Activated CD4-positive, alpha-beta T cell treated with anti-CD3 and anti-CD28 coated beads, Interleukin-2, amount 10 ng/mL, durations not matched to agents 24 days and 14 days (primary cell): ENCODE data around the gene JADE3. TPM values are rescaled to one million over a fixed set of nuclear protein-coding genes. Genes with fewer than 3 reads are reported as not detected.

Source experiments
- DNase-seq: peaks from one replicate; pipeline ENCODE4 v3.0.0; 2022
- H3K27ac Mint-ChIP-seq: one replicate; pipeline ENCODE4 v1.8.0; 2022; ENCODE audit warnings: mild to moderate bottlenecking, mixed read lengths
- H3K27me3 Mint-ChIP-seq: one replicate; pipeline ENCODE4 v1.8.0; 2022; ENCODE audit warnings: mixed read lengths
- H3K36me3 Mint-ChIP-seq: one replicate; pipeline ENCODE4 v1.8.0; 2022; ENCODE audit warnings: low read depth, mild to moderate bottlenecking, mixed read lengths
- H3K4me1 Mint-ChIP-seq: one replicate; pipeline ENCODE4 v1.8.0; 2021; ENCODE audit warnings: mixed read lengths
- H3K4me3 Mint-ChIP-seq: one replicate; pipeline ENCODE4 v1.8.0; 2022; ENCODE audit warnings: mild to moderate bottlenecking, moderate library complexity, mixed read lengths
- H3K9me3 Mint-ChIP-seq: one replicate; pipeline ENCODE4 v1.8.0; 2021; ENCODE audit warnings: mixed read lengths
- intact Hi-C: fragments of 100-400 bp; cut with micrococcal nuclease; formaldehyde crosslinking; loops from one replicate; pipeline ENCODE4 v1.15.1; 2023
- total RNA-seq: library from RNA; stranded (reverse); gene quantifications from 2 replicates; pipeline ENCODE4 v1.2.3, GENCODE V29; 2022

Gene JADE3
- 1.5 and 1.6 TPM in 2 replicates for total RNA-seq

DNA sequence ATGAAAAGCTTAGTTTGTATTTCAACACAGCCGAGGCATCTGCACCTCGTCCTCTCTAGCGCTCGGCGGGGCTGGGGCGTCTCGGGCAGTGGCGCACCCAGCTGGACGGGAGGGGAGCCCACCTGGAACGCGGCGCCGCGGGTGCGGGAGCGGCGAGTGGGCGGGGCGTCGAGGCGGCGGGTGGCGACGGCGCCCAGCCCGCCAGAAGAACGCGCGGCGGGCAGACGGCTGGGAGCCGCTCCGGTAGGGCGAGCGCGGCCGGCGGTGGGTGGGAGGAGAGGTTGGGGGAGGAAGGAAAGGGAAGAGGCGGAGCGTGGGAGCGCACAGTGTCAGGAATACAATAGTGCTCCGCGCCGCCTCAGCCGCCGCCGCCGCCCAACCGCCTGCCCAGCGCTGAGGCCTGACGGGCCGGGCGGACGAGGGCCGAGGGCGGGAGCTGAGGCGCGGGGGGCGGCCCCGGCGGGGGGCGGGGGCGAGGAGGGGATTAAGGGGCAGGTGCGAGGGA is at the start of gene JADE3:
Gene JADE3 (plus strand): TSS at position 324 of the 505 bp plus-strand sequence. CDS start 72,474 bp downstream, outside the sequence.
- intact Hi-C loops: loop anchor here (5.0 kb wide), 2 partner anchors 65 to 75 kb away; partner anchors contain the start of gene RP2
- Mint-ChIP-seq H3K9me3 (no peaks in the 10 kb centered on the region), H3K4me1 (peaks cover 8% of the 10 kb centered on the region), H3K4me3 (peak within 1 kb of the TSS; percentile 81), H3K27ac (no peak within 1 kb of the TSS), H3K27me3 (peaks cover 62% of the 10 kb centered on the region), H3K36me3 (no peaks in the 10 kb centered on the region)
- peak; percentile 76 for DNase-seq

DNA sequence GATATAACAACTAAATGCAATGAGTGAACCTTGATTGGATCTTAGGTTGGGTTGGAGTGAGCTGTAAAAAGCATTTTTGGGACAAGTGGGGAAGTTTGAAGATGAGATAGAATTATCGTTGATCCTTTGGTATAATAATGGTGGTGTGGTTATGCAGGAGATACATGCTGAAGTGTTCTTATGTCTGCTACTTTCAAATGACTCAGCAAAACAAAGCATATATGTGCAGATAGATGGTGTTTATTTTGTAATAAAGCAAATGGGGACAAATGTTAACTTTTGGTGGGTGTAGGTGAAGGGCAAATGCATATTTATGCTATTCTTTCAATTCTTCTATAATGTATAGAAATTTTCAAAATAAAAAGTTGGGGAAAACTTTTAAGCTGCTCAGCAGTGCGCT is 49.1 kb upstream of the JADE3 start:
- H3K4me1 Mint-ChIP-seq: no peaks in the 10 kb centered on the region
- H3K27ac Mint-ChIP-seq: no peak overlapping the region
- intact Hi-C loops: no loop called here
- H3K9me3 Mint-ChIP-seq: no peaks in the 10 kb centered on the region
- H3K36me3 Mint-ChIP-seq: peaks cover 25% of the 10 kb centered on the region
- H3K27me3 Mint-ChIP-seq: no peaks in the 10 kb centered on the region
- DNase-seq: no peak
- no peak overlapping the region for H3K4me3 Mint-ChIP-seq

DNA sequence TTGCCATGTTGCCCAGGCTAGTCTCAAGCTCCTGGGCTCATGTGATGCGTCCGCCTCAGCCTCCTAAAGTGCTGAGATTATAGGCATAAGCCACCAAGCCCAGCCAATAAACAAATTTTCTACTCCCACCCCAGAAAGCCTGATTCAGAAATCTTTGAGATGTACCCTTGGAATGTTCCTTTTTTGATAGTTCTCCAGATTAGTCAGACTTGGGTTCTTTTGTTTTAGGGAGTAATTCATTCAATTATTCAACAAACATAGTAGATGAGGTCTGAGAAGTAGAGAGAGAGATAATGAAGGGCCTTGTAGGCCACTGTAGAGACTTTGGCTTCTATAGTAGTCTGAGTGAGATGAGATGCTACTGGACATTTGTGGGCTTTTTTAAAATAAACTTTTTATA is 47.6 kb upstream of the JADE3 start:
- intact Hi-C loops: no loop called here
- Mint-ChIP-seq H3K27ac (no peak overlapping the region), H3K27me3 (no peaks in the 10 kb centered on the region), H3K36me3 (peaks cover 24% of the 10 kb centered on the region), H3K4me3 (no peak overlapping the region), H3K4me1 (no peaks in the 10 kb centered on the region), H3K9me3 (no peaks in the 10 kb centered on the region)
- DNase-seq: no peak

DNA sequence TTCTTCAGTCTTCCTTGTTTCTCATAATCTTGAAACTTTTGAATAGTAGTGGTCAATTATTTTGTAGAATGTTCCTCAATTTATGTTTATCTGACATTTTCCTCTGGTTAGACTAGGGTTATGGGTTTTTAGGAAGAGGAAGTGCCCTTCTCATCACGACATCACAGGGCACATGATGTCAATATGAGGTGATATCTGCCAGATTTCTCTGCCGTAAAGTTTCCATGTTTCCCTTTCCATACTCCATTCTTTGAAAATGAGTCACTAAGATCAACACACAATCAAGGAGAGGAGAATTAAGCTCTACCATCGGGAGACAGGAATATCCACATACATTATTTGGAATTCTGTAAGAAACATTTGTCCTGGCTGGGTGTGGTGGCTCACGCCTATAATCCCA is 46.9 kb upstream of the JADE3 start:
- DNase-seq: no peak
- H3K36me3 Mint-ChIP-seq: peaks cover 21% of the 10 kb centered on the region
- H3K4me3 Mint-ChIP-seq: no peak overlapping the region
- no peaks in the 10 kb centered on the region for H3K27me3 Mint-ChIP-seq
- H3K4me1 Mint-ChIP-seq: no peaks in the 10 kb centered on the region
- H3K27ac Mint-ChIP-seq: no peak overlapping the region
- H3K9me3 Mint-ChIP-seq: no peaks in the 10 kb centered on the region
- intact Hi-C loops: no loop called here

DNA sequence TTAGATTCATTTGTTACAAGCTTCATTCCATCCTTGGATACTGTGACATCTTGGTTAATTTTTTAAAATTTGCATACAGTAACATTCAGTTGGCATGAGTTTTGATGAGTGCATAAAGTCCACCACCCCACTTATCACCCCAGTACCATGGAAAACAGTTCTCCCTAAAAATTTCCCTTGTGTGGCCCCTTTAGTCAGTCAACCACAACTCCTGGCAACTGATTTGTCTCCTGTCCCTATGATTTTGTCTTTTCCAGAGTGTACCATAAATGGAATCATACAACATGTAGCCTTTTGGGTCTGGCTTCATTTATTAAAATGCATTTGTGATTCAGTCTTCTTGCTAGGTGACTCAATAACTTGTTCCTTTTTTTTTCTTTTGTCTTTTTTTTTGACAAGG is 45.5 kb upstream of the JADE3 start:
- no peaks in the 10 kb centered on the region for H3K4me1 Mint-ChIP-seq
- H3K4me3 Mint-ChIP-seq: no peak overlapping the region
- H3K27me3 Mint-ChIP-seq: no peaks in the 10 kb centered on the region
- no peak overlapping the region for H3K27ac Mint-ChIP-seq
- peaks cover 16% of the 10 kb centered on the region for H3K36me3 Mint-ChIP-seq
- no peak for DNase-seq
- intact Hi-C loops: no loop called here
- no peaks in the 10 kb centered on the region for H3K9me3 Mint-ChIP-seq

DNA sequence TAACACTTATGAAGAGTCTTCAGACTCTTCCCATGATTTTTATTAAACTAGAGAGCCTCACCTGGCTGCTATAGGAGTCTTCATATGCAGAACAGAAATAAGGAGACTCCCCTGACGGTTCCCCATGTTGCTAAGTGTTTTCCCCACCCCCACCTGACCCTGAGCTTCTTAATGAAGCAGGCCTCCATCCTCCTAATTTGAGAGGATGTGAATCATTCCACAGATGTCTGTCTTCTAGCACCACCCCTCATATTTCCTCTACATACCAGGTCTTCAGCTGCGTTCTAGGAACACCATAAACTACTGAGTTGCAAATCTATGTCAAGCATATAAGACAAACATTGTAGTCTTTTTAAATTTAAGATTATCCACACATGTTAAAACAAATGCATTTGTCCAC is 38.5 kb upstream of the JADE3 start:
- no peak overlapping the region for H3K4me3 Mint-ChIP-seq

DNA sequence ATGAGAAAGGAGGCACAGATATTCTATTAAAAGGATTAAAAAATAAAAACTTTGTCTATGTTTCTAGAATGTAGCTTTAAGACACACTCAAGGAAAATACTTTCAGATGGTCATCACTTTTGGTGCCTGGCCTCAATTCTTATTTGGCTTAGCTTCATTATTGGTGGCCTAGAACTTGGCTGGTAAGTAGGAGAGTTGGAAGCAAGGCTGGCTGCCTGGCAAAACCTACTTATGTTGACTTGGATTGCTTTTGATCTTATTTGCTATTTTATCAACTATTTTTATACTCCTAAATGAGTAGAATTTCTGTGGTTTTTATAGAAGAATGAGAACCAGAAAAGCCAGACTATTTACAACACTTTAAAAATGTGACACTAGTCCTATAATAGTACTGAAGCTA is 35.3 kb upstream of the JADE3 start:
- H3K36me3 Mint-ChIP-seq: peaks cover 7% of the 10 kb centered on the region
- no peak for DNase-seq
- H3K27ac Mint-ChIP-seq: no peak overlapping the region
- H3K9me3 Mint-ChIP-seq: no peaks in the 10 kb centered on the region
- intact Hi-C loops: no loop called here
- H3K27me3 Mint-ChIP-seq: no peaks in the 10 kb centered on the region
- H3K4me1 Mint-ChIP-seq: peaks cover 4% of the 10 kb centered on the region
- no peak overlapping the region for H3K4me3 Mint-ChIP-seq

More for the DNA sequence above, 38.5 kb upstream of the JADE3 start:
- H3K36me3 Mint-ChIP-seq: peaks cover 7% of the 10 kb centered on the region
- no peak for DNase-seq
- no peaks in the 10 kb centered on the region for H3K27me3 Mint-ChIP-seq
- intact Hi-C loops: no loop called here
- H3K27ac Mint-ChIP-seq: no peak overlapping the region
- H3K4me1 Mint-ChIP-seq: peaks cover 4% of the 10 kb centered on the region
- no peaks in the 10 kb centered on the region for H3K9me3 Mint-ChIP-seq

DNA sequence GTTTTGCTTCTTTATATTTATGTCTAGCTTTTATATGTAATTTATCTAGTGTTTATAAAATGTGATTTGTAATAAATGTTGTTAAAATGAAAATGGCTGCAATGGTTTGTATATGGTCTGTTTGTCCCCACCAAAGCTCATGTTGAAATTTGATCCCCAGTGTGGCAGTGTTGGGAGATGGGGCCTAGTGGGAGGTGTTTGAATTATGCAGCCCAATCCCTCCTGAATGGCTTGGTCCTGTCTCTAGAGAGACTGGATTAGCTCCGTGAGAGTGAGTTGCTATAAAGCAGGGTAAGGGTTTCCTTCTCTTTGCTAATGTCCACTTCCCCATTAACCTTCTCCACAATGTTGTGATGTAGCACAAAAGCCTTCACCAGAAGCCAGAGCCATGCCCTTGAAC is 30.0 kb upstream of the JADE3 start:
- H3K4me1 Mint-ChIP-seq: peaks cover 1% of the 10 kb centered on the region
- no peaks in the 10 kb centered on the region for H3K27me3 Mint-ChIP-seq
- no peak overlapping the region for H3K4me3 Mint-ChIP-seq

DNA sequence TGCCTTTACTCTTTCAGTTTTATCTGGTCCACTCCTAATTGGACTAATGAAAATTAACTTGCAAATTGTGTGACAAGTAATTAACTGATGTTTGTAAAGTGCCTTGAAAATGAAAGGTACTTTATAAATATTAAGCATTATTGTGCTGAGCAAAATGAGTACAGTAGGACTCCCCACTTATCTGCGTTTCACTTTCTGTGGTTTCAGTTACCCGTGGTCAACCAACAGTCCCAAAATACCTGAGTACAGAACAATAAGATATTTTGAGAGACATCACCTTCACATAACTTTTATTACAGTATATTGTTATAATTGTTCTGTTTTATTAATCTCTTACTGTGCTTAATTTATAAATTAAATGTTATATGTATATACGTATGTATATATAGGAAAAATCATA is 27.4 kb upstream of the JADE3 start:
- H3K4me3 Mint-ChIP-seq: no peak overlapping the region
- no peaks in the 10 kb centered on the region for H3K9me3 Mint-ChIP-seq
- DNase-seq: no peak
- H3K4me1 Mint-ChIP-seq: peaks cover 1% of the 10 kb centered on the region
- no peak overlapping the region for H3K27ac Mint-ChIP-seq
- H3K27me3 Mint-ChIP-seq: no peaks in the 10 kb centered on the region
- intact Hi-C loops: no loop called here
- H3K36me3 Mint-ChIP-seq: no peaks in the 10 kb centered on the region

More for the DNA sequence above, 30.0 kb upstream of the JADE3 start:
- Mint-ChIP-seq H3K9me3 (no peaks in the 10 kb centered on the region), H3K27ac (no peak overlapping the region), H3K36me3 (peaks cover 6% of the 10 kb centered on the region)
- DNase-seq: no peak
- intact Hi-C loops: no loop called here

DNA sequence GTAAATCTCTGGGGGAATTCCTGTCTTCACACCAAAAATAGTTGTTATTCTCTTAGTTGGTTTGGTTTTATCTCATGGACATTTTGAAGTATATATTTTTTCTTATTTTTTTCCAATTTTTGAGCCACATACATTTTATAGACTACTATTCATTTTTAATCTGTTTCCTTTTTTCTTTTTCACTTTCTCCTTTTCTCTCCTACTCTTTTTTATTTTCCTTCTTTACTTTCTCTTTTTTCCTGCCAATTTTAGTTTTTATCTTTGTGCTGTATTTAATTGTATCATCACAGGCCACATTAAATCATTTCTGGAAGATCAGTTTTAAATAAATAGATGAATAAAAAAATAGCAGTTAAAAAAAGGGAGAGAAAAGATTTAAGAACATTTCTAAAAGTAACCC is 14.0 kb upstream of the JADE3 start:
- Mint-ChIP-seq H3K4me1 (no peaks in the 10 kb centered on the region), H3K27me3 (peaks cover 8% of the 10 kb centered on the region), H3K27ac (no peak overlapping the region), H3K9me3 (no peaks in the 10 kb centered on the region), H3K4me3 (no peak overlapping the region), H3K36me3 (no peaks in the 10 kb centered on the region)
- intact Hi-C loops: no loop called here
- no peak for DNase-seq

DNA sequence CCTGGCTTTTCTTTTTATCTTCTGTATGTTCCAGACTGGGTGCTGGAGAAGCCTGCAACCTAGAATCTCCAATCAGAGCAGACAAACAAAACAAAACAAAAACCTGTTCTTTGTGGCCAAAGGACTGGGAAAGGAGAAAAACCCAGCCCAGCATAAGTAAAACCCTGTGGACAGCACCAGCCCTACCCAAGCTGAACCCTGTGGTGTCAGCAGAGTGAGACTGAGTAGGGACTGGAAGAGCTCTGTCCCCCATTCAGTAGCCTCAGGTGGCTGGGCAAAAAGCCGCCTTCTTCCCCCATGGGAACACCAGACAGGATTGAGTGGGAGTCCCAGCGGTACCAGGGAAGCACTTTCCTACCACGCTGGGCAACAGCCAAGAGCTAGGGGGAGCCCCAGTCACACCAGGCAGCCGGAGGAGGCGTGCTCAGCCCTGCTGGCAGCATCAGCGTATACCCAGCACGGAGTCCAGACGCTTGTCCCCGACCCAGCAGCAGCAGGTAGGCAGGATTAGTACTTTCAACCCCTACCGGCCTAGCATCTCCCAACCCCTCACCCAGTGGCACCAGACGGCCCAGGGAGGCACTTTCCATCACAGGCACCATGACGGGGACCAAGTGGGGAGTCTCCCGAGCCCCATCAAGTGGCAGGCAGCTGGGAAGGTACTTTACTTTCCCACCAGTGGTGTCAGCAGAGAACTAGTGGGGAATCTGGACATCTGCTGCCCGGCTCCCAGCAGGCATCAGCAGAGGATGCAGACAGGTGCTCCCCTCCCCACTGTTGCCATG is 8.6 kb upstream of the JADE3 start:
- Mint-ChIP-seq H3K4me3 (peak overlapping the region; percentile 69), H3K27me3 (peaks cover 22% of the 10 kb centered on the region), H3K36me3 (no peaks in the 10 kb centered on the region)

DNA sequence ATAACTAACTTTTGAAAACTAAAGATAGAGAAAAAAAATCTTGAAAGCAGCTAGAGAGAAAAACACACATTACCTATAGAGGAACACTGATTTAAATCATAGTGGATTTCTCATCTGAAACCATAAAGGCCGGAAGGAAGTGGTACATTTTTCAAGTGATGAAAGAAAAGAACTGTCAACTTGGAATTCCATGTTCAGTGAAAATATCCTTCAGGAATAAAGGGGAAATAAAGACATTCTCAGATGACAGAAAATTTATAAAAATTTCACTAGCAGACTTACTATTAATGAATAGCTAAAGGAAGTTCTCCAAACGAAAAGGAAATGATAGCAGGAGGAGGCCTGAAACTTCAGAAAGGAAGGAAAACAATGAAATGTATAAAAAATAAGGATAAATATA is 7.6 kb upstream of the JADE3 start:
- Mint-ChIP-seq H3K36me3 (no peaks in the 10 kb centered on the region), H3K4me3 (no peak overlapping the region), H3K9me3 (no peaks in the 10 kb centered on the region), H3K27me3 (peaks cover 31% of the 10 kb centered on the region), H3K27ac (no peak overlapping the region), H3K4me1 (no peaks in the 10 kb centered on the region)
- no peak for DNase-seq
- intact Hi-C loops: loop anchor here (5.0 kb wide), 1 partner anchor 128 kb away; no protein-coding TSS in a partner anchor

More for the DNA sequence above, 8.6 kb upstream of the JADE3 start:
- peak; percentile 82 for DNase-seq
- no peaks in the 10 kb centered on the region for H3K4me1 Mint-ChIP-seq
- intact Hi-C loops: loop anchor here (2.0 to 5.0 kb wide), 2 partner anchors 129 to 189 kb away; no protein-coding TSS in a partner anchor
- H3K27ac Mint-ChIP-seq: no peak overlapping the region
- H3K9me3 Mint-ChIP-seq: no peaks in the 10 kb centered on the region

DNA sequence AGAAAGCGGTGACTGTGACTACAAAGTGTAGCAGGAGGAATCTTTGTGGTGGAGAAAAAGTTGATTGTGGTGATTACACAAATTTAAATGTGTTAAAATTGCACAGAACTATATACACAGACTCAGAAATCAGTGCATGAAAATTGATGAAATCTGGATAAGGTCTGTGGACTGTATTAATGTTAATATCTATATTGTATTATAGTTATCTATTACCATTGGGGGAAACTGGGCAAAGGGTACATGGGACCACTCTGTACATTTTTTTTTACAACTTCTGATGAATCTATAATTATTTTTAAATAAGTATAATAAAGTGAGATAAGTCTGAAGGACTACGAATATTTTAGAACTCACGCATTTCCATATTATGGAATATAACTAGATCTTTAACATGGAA is 1.8 kb upstream of the JADE3 start:
- Mint-ChIP-seq H3K4me3 (no peak overlapping the region), H3K36me3 (no peaks in the 10 kb centered on the region), H3K27me3 (peaks cover 60% of the 10 kb centered on the region), H3K4me1 (peaks cover 8% of the 10 kb centered on the region), H3K27ac (no peak overlapping the region), H3K9me3 (no peaks in the 10 kb centered on the region)
- intact Hi-C loops: loop anchor here (5.0 kb wide), 2 partner anchors 67 to 73 kb away; partner anchors contain the start of gene RP2
- no peak for DNase-seq

DNA sequence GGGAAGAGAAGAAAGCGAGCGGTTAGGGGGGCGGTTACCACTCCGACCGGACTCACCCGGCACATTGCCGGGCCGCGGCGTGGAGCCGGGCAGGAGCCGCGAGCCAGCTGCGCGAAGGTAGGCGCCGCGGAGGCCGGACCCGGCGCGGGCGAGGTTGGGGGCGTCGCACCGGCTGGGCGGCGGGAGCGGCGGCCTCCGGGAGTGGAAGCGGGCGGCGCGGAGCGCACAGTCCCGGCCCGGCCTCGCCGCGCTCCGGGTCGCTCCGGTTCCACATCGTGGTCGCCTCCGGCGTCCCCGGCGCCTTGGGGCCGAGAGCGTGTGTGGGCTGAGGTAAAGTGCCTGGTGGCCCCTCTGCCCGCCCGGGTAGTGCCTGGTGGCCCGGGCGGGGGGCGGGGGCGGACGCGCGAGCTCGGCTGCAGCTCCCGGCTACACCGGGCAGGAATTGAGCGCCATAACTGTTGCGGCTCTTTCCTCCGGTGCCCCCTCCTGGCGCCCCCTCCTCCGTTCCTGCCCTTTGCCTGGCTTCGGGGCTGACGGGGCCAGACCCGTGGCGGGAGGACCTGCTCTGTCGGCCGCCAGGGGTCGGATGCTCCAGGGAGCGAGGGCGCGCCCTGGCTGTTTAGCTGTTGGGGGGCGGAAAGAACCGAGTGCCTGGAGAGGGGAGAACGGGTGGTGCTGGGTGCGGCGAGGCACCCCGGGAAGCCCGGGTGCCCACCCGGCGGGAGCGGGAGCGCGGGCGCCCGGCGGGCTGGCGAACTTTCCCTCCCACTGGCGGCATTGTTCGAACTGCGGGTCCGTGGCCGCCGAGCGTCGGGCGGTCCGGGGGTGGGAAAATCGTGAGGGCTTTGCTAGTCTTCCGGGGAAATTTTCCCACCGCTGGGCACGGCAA is 626 bp downstream of the JADE3 start:
- peaks cover 8% of the 10 kb centered on the region for H3K4me1 Mint-ChIP-seq

More for the DNA sequence above, 626 bp downstream of the JADE3 start:
- Mint-ChIP-seq H3K27me3 (peaks cover 63% of the 10 kb centered on the region), H3K27ac (no peak overlapping the region), H3K4me3 (peak overlapping the region; percentile 81), H3K9me3 (no peaks in the 10 kb centered on the region), H3K36me3 (no peaks in the 10 kb centered on the region)
- peak; percentile 70 for DNase-seq
- intact Hi-C loops: loop anchor here (5.0 kb wide), 2 partner anchors 64 to 76 kb away; partner anchors contain the start of gene RP2
